K562 (cell line): ENCODE measurements around the gene CALY. TPM values are rescaled to one million over a fixed set of nuclear protein-coding genes. Genes with fewer than 3 reads are reported as not detected.

ENCODE experiments used
- COPS2 ChIP-seq: fragments of 450-650 bp; conservative IDR thresholded peaks from 2 replicates; pipeline ENCODE4 v1.6.1; 2016; ENCODE audit warnings: mild to moderate bottlenecking, moderate library complexity
- GTF2A2 ChIP-seq: IDR thresholded peaks from 2 replicates; pipeline ENCODE4 v1.6.1; 2016; ENCODE audit warnings: mild to moderate bottlenecking, missing genetic modification characterization, missing compliant biosample characterization
- KHSRP ChIP-seq: fragments of 450-650 bp; IDR thresholded peaks from 2 replicates; pipeline ENCODE4 v1.6.1; 2017
- MAFF ChIP-seq: IDR thresholded peaks from 2 replicates; pipeline ENCODE4 v1.6.1; 2012; ENCODE audit warnings: low read length, improper control_type of control experiment
- PML ChIP-seq: IDR thresholded peaks from 2 replicates; pipeline ENCODE4 v1.6.1; 2012; ENCODE audit warnings: low read length, inconsistent platforms
- SMAD2 ChIP-seq: fragments of 150-350 bp; IDR thresholded peaks from 2 replicates; pipeline ENCODE4 v1.6.1; 2014; ENCODE audit warnings: low read depth, mild to moderate bottlenecking, low read length
- TFAM ChIP-seq: fragments of 250-450 bp; sonication (Bioruptor Pico); conservative IDR thresholded peaks from 2 replicates; pipeline ENCODE4 v1.5.0; 2021; ENCODE audit warnings: mild to moderate bottlenecking, moderate library complexity
- ZNF444 ChIP-seq: fragments of 250-450 bp; sonication (Bioruptor Pico); IDR thresholded peaks from 2 replicates; pipeline ENCODE4 v1.4.0; 2020; ENCODE audit warnings: mild to moderate bottlenecking, moderate library complexity
- ZNF584 ChIP-seq: fragments of 200-800 bp; sonication (Bioruptor generic); IDR thresholded peaks from 2 replicates; pipeline ENCODE4 v1.6.1; 2016; ENCODE audit warnings: low read depth, mild to moderate bottlenecking, missing genetic modification characterization, missing compliant biosample characterization
- polyA plus RNA-seq, 8 experiments: library from polyadenylated mRNA; depleted of rRNA in 4 of 8; stranded (reverse) in 5 of 8; unstranded in 3 of 8; fragments of >200 nt; fragmentation: Nextera tagmentation in 2 of 8; fragmentation: Illumina TruSeq in 1 of 8; extraction: Ambion mirVana in 2 of 8; extraction: Trizol in 1 of 8; gene quantifications; 2 replicates each; pipeline versions ENCODE4 v1.2.1 to v1.2.3, GENCODE V29; 2011 to 2014; ENCODE audit warnings: inconsistent platforms in 1 of 8, missing spikeins in 1 of 8
- total RNA-seq, 7 experiments: library from RNA; depleted of rRNA in 6 of 7; stranded (reverse); fragments of >200 nt in 6 of 7; fragmentation: Illumina TruSeq in 2 of 7; extraction: Trizol in 2 of 7; gene quantifications; 2 replicates each; pipeline versions ENCODE4 v1.2.1 to v1.2.3, GENCODE V29; 2011 to 2021; ENCODE audit warnings: low replicate concordance in 1 of 7
- TF ChIP-seq, protein P1 (sequence below): fragments of 450-650 bp; formaldehyde crosslinking; IDR thresholded peaks from 2 replicates; pipeline ENCODE4 v1.4.0; 2022; ENCODE audit warnings: missing genetic modification characterization
- TF ChIP-seq, protein P2 (sequence below): IDR thresholded peaks from 2 replicates; pipeline ENCODE4 v1.6.1; 2011; ENCODE audit warnings: borderline replicate concordance, low read depth, mild to moderate bottlenecking, moderate library complexity, low read length; ENCODE audit not compliant: insufficient read depth, poor library complexity, severe bottlenecking
- TF ChIP-seq, protein P3 (sequence below), 2 experiments: fragments of 200-800 bp in 1 of 2; sonication (Bioruptor generic) in 1 of 2; sonication (generic) in 1 of 2; formaldehyde crosslinking in 1 of 2; IDR thresholded peaks in 1 of 2; conservative IDR thresholded peaks in 1 of 2; 2 replicates each; pipeline versions ENCODE4 v1.5.0 to v1.6.1; 2016 to 2020; ENCODE audit warnings: missing compliant biosample characterization in 1 of 2, missing genetic modification characterization in 1 of 2, missing genetic modification reagents in 1 of 2
- TF ChIP-seq, protein P4 (sequence below), 2 experiments: IDR thresholded peaks in 1 of 2; conservative IDR thresholded peaks in 1 of 2; 2 replicates each; pipeline ENCODE4 v1.6.1; 2016; ENCODE audit warnings: low read depth in 2 of 2, mild to moderate bottlenecking in 1 of 2, missing compliant biosample characterization in 1 of 2, missing genetic modification characterization in 1 of 2, moderate library complexity in 1 of 2
- TF ChIP-seq, protein P5 (sequence below): fragments of 250-450 bp; sonication (Bioruptor Pico); IDR thresholded peaks from 2 replicates; pipeline ENCODE4 v1.5.0; 2020; ENCODE audit warnings: mild to moderate bottlenecking, borderline replicate concordance

CALY gene
- total and polyA plus RNA-seq, 9 of the 15 experiments (the other 6 are each of a cell fraction or from before 2014, with no cell fraction given), result not detected

DNA sequence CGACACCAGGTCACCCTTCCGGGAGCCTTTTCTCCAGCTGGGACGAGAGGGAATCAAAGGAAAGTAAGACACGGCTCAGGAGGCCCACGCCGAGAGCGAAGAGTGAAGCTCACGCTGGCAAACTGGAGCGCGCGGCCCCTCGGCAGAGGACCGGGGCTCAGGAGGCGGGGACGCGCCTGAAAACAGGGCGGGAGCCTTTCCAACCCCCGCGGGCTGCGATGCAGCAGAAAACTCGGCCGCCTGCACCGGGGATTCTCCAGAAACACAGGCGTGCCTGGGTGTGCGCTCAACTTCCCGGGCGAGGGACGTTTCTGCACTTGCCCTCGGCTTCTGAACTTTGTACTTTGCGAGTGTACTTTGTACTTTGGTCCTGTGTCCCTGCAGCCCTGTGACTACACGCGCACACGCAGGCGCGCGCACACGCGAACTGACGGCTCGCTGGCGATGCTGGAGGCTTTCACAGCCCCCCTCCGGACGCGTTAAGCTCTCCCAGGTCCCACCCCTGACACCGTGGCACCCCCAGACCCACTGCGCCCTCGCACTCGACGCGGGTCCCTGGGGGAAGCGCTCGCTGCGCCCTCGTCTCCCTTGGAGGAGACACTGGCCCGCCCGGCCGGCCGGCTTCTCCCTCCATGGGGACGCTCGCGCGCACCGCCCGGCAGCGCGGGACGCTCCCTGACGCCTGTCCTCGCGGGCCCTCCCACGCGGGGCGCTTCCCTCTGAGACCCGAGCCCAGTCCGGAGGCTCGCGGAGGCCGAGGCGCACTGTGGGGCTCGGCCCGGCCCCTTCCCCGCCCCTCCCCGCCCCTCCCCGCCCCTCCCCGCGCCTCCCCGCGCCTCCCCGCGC lies 41.8 kb upstream of the CALY start (continued):
- TF ChIP-seq MAFF (no peak), PML (no peak), ZNF444 (CRISPR knock-in tag) (no peak), SMAD2 (no peak), TFAM (CRISPR knock-in tag) (no peak), GTF2A2 (no peak), COPS2 (no peak), KHSRP (no peak), ZNF584 (no peak)
- TF ChIP-seq, protein P1, sequence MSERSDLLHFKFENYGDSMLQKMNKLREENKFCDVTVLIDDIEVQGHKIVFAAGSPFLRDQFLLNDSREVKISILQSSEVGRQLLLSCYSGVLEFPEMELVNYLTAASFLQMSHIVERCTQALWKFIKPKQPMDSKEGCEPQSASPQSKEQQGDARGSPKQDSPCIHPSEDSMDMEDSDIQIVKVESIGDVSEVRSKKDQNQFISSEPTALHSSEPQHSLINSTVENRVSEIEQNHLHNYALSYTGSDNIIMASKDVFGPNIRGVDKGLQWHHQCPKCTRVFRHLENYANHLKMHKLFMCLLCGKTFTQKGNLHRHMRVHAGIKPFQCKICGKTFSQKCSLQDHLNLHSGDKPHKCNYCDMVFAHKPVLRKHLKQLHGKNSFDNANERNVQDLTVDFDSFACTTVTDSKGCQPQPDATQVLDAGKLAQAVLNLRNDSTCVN (CRISPR knock-in tag), result no peak
- TF ChIP-seq, protein P2, sequence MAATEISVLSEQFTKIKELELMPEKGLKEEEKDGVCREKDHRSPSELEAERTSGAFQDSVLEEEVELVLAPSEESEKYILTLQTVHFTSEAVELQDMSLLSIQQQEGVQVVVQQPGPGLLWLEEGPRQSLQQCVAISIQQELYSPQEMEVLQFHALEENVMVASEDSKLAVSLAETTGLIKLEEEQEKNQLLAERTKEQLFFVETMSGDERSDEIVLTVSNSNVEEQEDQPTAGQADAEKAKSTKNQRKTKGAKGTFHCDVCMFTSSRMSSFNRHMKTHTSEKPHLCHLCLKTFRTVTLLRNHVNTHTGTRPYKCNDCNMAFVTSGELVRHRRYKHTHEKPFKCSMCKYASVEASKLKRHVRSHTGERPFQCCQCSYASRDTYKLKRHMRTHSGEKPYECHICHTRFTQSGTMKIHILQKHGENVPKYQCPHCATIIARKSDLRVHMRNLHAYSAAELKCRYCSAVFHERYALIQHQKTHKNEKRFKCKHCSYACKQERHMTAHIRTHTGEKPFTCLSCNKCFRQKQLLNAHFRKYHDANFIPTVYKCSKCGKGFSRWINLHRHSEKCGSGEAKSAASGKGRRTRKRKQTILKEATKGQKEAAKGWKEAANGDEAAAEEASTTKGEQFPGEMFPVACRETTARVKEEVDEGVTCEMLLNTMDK, result no peak
- TF ChIP-seq, protein P3, sequence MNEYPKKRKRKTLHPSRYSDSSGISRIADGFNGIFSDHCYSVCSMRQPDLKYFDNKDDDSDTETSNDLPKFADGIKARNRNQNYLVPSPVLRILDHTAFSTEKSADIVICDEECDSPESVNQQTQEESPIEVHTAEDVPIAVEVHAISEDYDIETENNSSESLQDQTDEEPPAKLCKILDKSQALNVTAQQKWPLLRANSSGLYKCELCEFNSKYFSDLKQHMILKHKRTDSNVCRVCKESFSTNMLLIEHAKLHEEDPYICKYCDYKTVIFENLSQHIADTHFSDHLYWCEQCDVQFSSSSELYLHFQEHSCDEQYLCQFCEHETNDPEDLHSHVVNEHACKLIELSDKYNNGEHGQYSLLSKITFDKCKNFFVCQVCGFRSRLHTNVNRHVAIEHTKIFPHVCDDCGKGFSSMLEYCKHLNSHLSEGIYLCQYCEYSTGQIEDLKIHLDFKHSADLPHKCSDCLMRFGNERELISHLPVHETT (CRISPR knock-in tag; conservative IDR thresholded peaks at IDR 0.05 in 1 of 2, IDR thresholded peaks at IDR 0.05 in 1 of 2), result no peak
- TF ChIP-seq, protein P4, sequence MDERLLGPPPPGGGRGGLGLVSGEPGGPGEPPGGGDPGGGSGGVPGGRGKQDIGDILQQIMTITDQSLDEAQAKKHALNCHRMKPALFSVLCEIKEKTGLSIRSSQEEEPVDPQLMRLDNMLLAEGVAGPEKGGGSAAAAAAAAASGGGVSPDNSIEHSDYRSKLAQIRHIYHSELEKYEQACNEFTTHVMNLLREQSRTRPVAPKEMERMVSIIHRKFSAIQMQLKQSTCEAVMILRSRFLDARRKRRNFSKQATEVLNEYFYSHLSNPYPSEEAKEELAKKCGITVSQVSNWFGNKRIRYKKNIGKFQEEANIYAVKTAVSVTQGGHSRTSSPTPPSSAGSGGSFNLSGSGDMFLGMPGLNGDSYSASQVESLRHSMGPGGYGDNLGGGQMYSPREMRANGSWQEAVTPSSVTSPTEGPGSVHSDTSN (CRISPR knock-in tag; IDR thresholded peaks at IDR 0.05; ENCODE audit: low read depth), result no peak
- TF ChIP-seq, protein P4 (tag; conservative IDR thresholded peaks at IDR 0.05; ENCODE audit: low read depth), result no peak
- TF ChIP-seq, protein P5, sequence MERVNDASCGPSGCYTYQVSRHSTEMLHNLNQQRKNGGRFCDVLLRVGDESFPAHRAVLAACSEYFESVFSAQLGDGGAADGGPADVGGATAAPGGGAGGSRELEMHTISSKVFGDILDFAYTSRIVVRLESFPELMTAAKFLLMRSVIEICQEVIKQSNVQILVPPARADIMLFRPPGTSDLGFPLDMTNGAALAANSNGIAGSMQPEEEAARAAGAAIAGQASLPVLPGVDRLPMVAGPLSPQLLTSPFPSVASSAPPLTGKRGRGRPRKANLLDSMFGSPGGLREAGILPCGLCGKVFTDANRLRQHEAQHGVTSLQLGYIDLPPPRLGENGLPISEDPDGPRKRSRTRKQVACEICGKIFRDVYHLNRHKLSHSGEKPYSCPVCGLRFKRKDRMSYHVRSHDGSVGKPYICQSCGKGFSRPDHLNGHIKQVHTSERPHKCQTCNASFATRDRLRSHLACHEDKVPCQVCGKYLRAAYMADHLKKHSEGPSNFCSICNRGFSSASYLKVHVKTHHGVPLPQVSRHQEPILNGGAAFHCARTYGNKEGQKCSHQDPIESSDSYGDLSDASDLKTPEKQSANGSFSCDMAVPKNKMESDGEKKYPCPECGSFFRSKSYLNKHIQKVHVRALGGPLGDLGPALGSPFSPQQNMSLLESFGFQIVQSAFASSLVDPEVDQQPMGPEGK (CRISPR knock-in tag), result no peak
